Mesenchymal stem cell (in vitro differentiated cells and primary cell): ENCODE results near the gene CTNNA3.

Experiments used
- DNase-seq: peaks from one replicate; pipeline ENCODE4 v3.0.0-alpha.2; 2013
- H2AFZ ChIP-seq: one replicate; pipeline ENCODE4 v1.6.1; 2013; ENCODE audit warnings: low read depth, mild to moderate bottlenecking, control low read depth, inconsistent platforms, low read length, moderate library complexity
- H2AK5ac ChIP-seq: 2 replicates; pipeline ENCODE4 v1.6.1; 2013; ENCODE audit warnings: low read length, moderate library complexity, mild to moderate bottlenecking, inconsistent platforms; ENCODE audit not compliant: severe bottlenecking
- H2BK120ac ChIP-seq: one replicate; pipeline ENCODE4 v1.6.1; 2013; ENCODE audit warnings: low read depth, mild to moderate bottlenecking, inconsistent platforms, low read length, moderate library complexity
- H2BK12ac ChIP-seq, 2 experiments: one replicate each; pipeline ENCODE4 v1.6.1; 2013; ENCODE audit warnings: inconsistent platforms in 2 of 2, low read length in 2 of 2, mild to moderate bottlenecking in 2 of 2, moderate library complexity in 2 of 2, control low read depth in 1 of 2
- H2BK15ac ChIP-seq: one replicate; pipeline ENCODE4 v1.6.1; 2013; ENCODE audit warnings: mild to moderate bottlenecking, low read depth, inconsistent platforms; ENCODE audit not compliant: poor library complexity, severe bottlenecking
- H2BK5ac ChIP-seq: 2 replicates; pipeline ENCODE4 v1.6.1; 2013; ENCODE audit warnings: low read depth, mild to moderate bottlenecking, low read length, control low read depth, inconsistent platforms; ENCODE audit not compliant: poor library complexity, severe bottlenecking
- H3K14ac ChIP-seq, 2 experiments: one replicate each; pipeline ENCODE4 v1.6.1; 2013; ENCODE audit warnings: inconsistent platforms in 2 of 2, low read length in 2 of 2, control low read depth in 1 of 2, mild to moderate bottlenecking in 1 of 2, moderate library complexity in 1 of 2
- H3K18ac ChIP-seq, 2 experiments: one replicate each; pipeline ENCODE4 v1.6.1; 2013; ENCODE audit warnings: inconsistent platforms in 2 of 2, low read length in 2 of 2, control low read depth in 1 of 2, low read depth in 1 of 2, mild to moderate bottlenecking in 1 of 2
- H3K23ac ChIP-seq, 2 experiments: one replicate each; pipeline ENCODE4 v1.6.1; 2013; ENCODE audit warnings: inconsistent platforms in 2 of 2, low read length in 2 of 2, mild to moderate bottlenecking in 2 of 2, moderate library complexity in 2 of 2, control low read depth in 1 of 2
- H3K27ac ChIP-seq: 2 replicates; pipeline ENCODE4 v1.5.1; 2013; ENCODE audit warnings: mild to moderate bottlenecking, moderate library complexity, low read length, control low read depth, inconsistent platforms; ENCODE audit not compliant: poor library complexity, severe bottlenecking
- H3K27me3 ChIP-seq, 2 experiments: 2 replicates each; pipeline versions ENCODE4 v1.6.1 to v1.7.0; 2013; ENCODE audit warnings: low read length in 2 of 2, mild to moderate bottlenecking in 2 of 2, moderate library complexity in 2 of 2, control low read depth in 1 of 2, inconsistent platforms in 1 of 2; ENCODE audit not compliant: control insufficient read depth in 1 of 2, insufficient read depth in 1 of 2
- H3K36me3 ChIP-seq, 2 experiments: 2 replicates each; pipeline versions ENCODE4 v1.6.1 to v1.7.0; 2013; ENCODE audit warnings: low read length in 2 of 2, control low read depth in 1 of 2, inconsistent platforms in 1 of 2, low read depth in 1 of 2, mild to moderate bottlenecking in 1 of 2; ENCODE audit not compliant: insufficient read depth in 2 of 2, control insufficient read depth in 1 of 2
- H3K4ac ChIP-seq, 2 experiments: one replicate each; pipeline ENCODE4 v1.6.1; 2013; ENCODE audit warnings: inconsistent platforms in 2 of 2, low read length in 2 of 2, mild to moderate bottlenecking in 2 of 2, moderate library complexity in 2 of 2, control low read depth in 1 of 2, low read depth in 1 of 2
- H3K4me1 ChIP-seq: 2 replicates; pipeline ENCODE4 v1.6.1; 2013; ENCODE audit warnings: low read depth, low read length, control low read depth; ENCODE audit not compliant: control insufficient read depth, insufficient read depth
- H3K4me2 ChIP-seq: 2 replicates; pipeline ENCODE4 v1.6.1; 2013; ENCODE audit warnings: low read length, mild to moderate bottlenecking, inconsistent platforms; ENCODE audit not compliant: poor library complexity, severe bottlenecking
- H3K4me3 ChIP-seq, 2 experiments: 2 replicates each; pipeline versions ENCODE4 v1.5.1 to v1.7.0; 2013; ENCODE audit warnings: low read length in 2 of 2, mild to moderate bottlenecking in 2 of 2, control low read depth in 1 of 2, low read depth in 1 of 2; ENCODE audit not compliant: insufficient read depth in 1 of 2
- H3K79me1 ChIP-seq: replicated peaks from 2 replicates; pipeline ENCODE4 v1.6.1; 2013; ENCODE audit warnings: mild to moderate bottlenecking, control low read depth, low read length, inconsistent platforms; ENCODE audit not compliant: poor library complexity, severe bottlenecking
- H3K9ac ChIP-seq: 2 replicates; pipeline ENCODE4 v1.7.0; 2013; ENCODE audit warnings: mild to moderate bottlenecking, low read length, moderate library complexity
- H3K9me3 ChIP-seq: 2 replicates; pipeline ENCODE4 v1.7.0; 2013; ENCODE audit warnings: mild to moderate bottlenecking, low read length; ENCODE audit not compliant: control insufficient read depth
- H4K8ac ChIP-seq: one replicate; pipeline ENCODE4 v1.6.1; 2013; ENCODE audit warnings: inconsistent platforms, mild to moderate bottlenecking, low read length, moderate library complexity
- H4K91ac ChIP-seq: one replicate; pipeline ENCODE4 v1.6.1; 2013; ENCODE audit warnings: mild to moderate bottlenecking, low read length, inconsistent platforms
- WGBS: methylation state at CpG from one replicate; pipeline ENCODE4 v1.1.7; 2013; ENCODE audit warnings: mixed read lengths; 5-methylcytosine and 5-hydroxymethylcytosine counted together

CTNNA3 gene

DNA sequence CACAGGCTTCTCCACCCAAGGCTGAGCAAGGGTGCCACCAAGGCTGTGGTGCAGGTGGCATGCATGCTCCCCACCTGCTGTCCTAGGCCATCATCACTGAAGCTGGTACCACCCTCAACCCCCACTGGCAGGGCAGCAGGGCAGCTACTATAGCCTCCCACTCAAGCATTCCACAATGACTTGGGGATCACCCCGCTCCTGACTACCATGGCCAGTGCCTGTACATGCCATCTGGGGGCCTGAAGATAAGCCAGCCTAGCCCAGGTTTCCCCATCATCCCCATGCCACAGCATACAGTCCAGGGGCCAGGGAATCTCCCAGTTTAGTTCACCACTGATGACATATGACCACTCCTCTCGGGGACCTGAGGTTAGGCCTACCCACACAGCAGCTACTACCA, 1281.1 kb downstream of the CTNNA3 start:
- no peak overlapping the region for H4K8ac ChIP-seq
- WGBS = 44% methylated on average over 2 of the region's 2 CpGs

DNA sequence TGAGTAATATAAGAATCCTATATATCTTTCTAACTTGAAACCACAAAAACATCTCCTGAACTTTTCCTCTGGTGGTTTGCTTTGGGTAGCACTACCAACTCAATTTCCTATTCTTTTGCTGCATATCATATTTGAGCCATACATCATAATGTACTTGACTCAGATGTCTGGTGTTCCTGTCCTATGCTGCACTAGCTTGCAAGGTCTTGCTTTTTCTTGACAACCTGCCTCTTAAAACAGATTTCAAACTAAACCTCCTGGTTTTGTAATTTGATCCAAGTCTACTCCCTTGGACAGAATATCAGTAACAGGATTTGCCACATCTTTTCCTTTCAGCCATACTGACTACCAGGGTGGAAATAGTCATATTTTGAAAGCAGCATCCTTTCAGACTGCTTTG, 1290.4 kb downstream of the CTNNA3 start:
- no peak overlapping the region for H4K91ac ChIP-seq
- no peaks in the 10 kb centered on the region for H3K27me3 ChIP-seq
- no peak overlapping the region for H3K4ac ChIP-seq
- H3K4me3 ChIP-seq = no peak overlapping the region
- H3K27ac ChIP-seq = no peak overlapping the region
- H3K79me1 ChIP-seq = no peaks in the 10 kb centered on the region
- no peak overlapping the region for H4K8ac ChIP-seq
- H3K4me1 ChIP-seq = no peaks in the 10 kb centered on the region
- no peak overlapping the region for H3K14ac ChIP-seq
- H3K4me2 ChIP-seq = no peak overlapping the region
- H2BK5ac ChIP-seq = no peak overlapping the region
- H3K23ac ChIP-seq = no peak overlapping the region
- no peak overlapping the region for H2AK5ac ChIP-seq
- no peak overlapping the region for H2AFZ ChIP-seq
- H2BK15ac ChIP-seq = no peak overlapping the region
- no peak overlapping the region for H3K9ac ChIP-seq
- no peaks in the 10 kb centered on the region for H3K36me3 ChIP-seq
- DNase-seq = no peak
- peaks cover 2% of the 10 kb centered on the region for H3K9me3 ChIP-seq
- no peak overlapping the region for H3K18ac ChIP-seq
- H2BK120ac ChIP-seq = no peak overlapping the region
- H2BK12ac ChIP-seq = no peak overlapping the region

More for the DNA sequence above, 1281.1 kb downstream of the CTNNA3 start:
- no peak overlapping the region for H2BK5ac ChIP-seq
- H2BK120ac ChIP-seq = no peak overlapping the region
- H3K4me1 ChIP-seq = no peaks in the 10 kb centered on the region
- H2AK5ac ChIP-seq = no peak overlapping the region
- H3K9ac ChIP-seq = no peak overlapping the region
- no peaks in the 10 kb centered on the region for H3K36me3 ChIP-seq
- H4K91ac ChIP-seq = no peak overlapping the region
- H3K9me3 ChIP-seq = peaks cover 45% of the 10 kb centered on the region
- H3K79me1 ChIP-seq = no peaks in the 10 kb centered on the region
- H2BK12ac ChIP-seq = no peak overlapping the region
- H2AFZ ChIP-seq = no peak overlapping the region
- H3K18ac ChIP-seq = no peak overlapping the region
- no peak overlapping the region for H3K4ac ChIP-seq
- DNase-seq = no peak
- no peak overlapping the region for H3K27ac ChIP-seq
- H3K27me3 ChIP-seq = no peaks in the 10 kb centered on the region
- H3K4me3 ChIP-seq = no peak overlapping the region
- no peak overlapping the region for H3K4me2 ChIP-seq
- no peak overlapping the region for H3K14ac ChIP-seq
- H3K23ac ChIP-seq = no peak overlapping the region
- H2BK15ac ChIP-seq = no peak overlapping the region

DNA sequence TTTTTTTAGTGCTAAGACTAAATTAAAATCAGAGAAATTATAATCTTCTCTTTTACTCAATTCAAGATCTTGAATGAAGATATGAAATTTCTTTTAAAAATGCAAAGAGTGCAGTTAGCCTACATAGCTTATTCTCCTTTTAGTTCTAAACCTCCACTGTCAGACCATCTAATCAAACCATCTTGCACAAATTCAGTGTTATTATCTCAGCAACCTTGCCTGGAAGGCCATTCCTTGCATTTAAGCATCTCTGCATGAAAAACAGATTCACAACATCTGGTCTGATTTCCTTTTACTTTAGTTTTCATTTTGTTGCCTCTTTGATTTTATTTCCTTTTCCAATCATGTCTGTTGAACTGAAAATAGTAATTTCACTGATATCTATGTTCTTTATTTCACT, 1297.3 kb downstream of the CTNNA3 start:
- no peak overlapping the region for H3K14ac ChIP-seq
- no peaks in the 10 kb centered on the region for H3K4me1 ChIP-seq
- no peak overlapping the region for H3K23ac ChIP-seq
- H4K8ac ChIP-seq = no peak overlapping the region
- no peak overlapping the region for H3K9ac ChIP-seq
- no peak overlapping the region for H2BK5ac ChIP-seq
- H3K9me3 ChIP-seq = peaks cover 5% of the 10 kb centered on the region
- H2BK15ac ChIP-seq = no peak overlapping the region
- H3K27ac ChIP-seq = no peak overlapping the region
- H2BK120ac ChIP-seq = no peak overlapping the region
- H3K4ac ChIP-seq = no peak overlapping the region
- no peak overlapping the region for H3K4me2 ChIP-seq
- no peak overlapping the region for H4K91ac ChIP-seq
- no peaks in the 10 kb centered on the region for H3K36me3 ChIP-seq
- no peak overlapping the region for H2BK12ac ChIP-seq
- H3K27me3 ChIP-seq = no peaks in the 10 kb centered on the region
- DNase-seq = no peak
- no peak overlapping the region for H2AK5ac ChIP-seq
- H2AFZ ChIP-seq = no peak overlapping the region
- no peak overlapping the region for H3K18ac ChIP-seq
- H3K4me3 ChIP-seq = no peak overlapping the region
- no peaks in the 10 kb centered on the region for H3K79me1 ChIP-seq

DNA sequence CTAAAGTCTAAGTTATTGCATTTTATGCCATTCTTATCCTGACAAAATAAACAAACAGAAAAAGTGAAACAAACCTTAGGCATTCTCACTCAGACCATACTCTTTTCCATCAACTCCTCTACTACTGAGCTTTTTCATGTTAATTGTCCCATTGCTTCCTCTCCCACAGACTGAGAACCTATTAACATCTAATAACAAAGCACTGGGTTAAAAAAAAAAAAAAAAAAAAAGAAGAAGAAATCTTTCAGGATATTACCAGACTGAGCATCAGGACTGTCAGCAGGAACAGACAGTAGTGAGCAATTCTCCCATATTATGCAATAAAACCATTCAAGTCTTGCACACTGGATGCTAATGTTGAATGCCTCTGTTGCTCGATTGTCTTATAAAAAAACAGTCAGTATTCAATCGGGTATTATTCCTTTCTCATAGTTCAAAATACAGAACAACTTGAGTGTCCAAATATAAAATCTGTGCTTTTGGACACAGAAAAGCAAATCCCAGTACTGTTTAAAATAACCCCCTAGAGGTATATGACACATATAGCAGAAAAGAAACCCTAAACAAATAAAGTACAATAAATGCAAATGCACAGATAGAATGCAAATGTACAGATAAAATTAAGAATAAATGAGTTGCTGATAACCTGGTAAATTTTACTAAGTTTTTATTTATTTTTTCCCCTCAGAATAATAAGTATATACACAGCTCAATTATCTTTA, 1301.5 kb downstream of the CTNNA3 start:
- Histone ChIP-seq H3K27ac (no peak overlapping the region), H3K9me3 (peaks cover 7% of the 10 kb centered on the region), H2AK5ac (no peak overlapping the region), H4K91ac (no peak overlapping the region), H3K4me3 (no peak overlapping the region), H2BK120ac (no peak overlapping the region), H2BK15ac (no peak overlapping the region), H2BK5ac (no peak overlapping the region), H3K9ac (no peak overlapping the region), H3K18ac (no peak overlapping the region), H3K27me3 (no peaks in the 10 kb centered on the region), H3K14ac (no peak overlapping the region), H2BK12ac (no peak overlapping the region), H3K4me2 (no peak overlapping the region), H3K23ac (no peak overlapping the region), H3K79me1 (no peaks in the 10 kb centered on the region), H3K4me1 (no peaks in the 10 kb centered on the region), H3K4ac (no peak overlapping the region), H3K36me3 (no peaks in the 10 kb centered on the region), H2AFZ (no peak overlapping the region), H4K8ac (no peak overlapping the region)
- 100% methylated on average over 2 of the region's 2 CpGs for WGBS
- no peak for DNase-seq
